Measurements from ENCODE around the gene FAM50A.

GRCh38 chrX:154490021-154490413 is 46.1 kb downstream of the FAM50A start:
- TF ChIP-seq POLR2AphosphoS5 (IDR thresholded peaks at IDR 0.05; ENCODE audit: low read depth, low read length) (no peak), SIN3A (IDR thresholded peaks at IDR 0.05; ENCODE audit: borderline replicate concordance, insufficient read depth, low read length) (no peak), REST (IDR thresholded peaks at IDR 0.05; ENCODE audit: insufficient read depth in 1 of 2, low read depth in 2 of 2, low read length in 2 of 2) (no peak), TAF1 (IDR thresholded peaks at IDR 0.05; ENCODE audit: borderline replicate concordance, insufficient read depth, low read length) (no peak)
